SKM-1 treated with dmso at 0.1 percent for 144 hours (cell line): ENCODE results near the gene CIDEA.
"Not testable (repeated sequence)": the region's sequence is repeated elsewhere in the genome, so short reads cannot be mapped to it uniquely, and the experiment has no call there.

Experiments
- DNase-seq: peaks from one replicate; lab custom pipeline; 2025; ENCODE audit not compliant: unreplicated experiment; lab: John Stamatoyannopoulos, UW

CIDEA gene

DNA sequence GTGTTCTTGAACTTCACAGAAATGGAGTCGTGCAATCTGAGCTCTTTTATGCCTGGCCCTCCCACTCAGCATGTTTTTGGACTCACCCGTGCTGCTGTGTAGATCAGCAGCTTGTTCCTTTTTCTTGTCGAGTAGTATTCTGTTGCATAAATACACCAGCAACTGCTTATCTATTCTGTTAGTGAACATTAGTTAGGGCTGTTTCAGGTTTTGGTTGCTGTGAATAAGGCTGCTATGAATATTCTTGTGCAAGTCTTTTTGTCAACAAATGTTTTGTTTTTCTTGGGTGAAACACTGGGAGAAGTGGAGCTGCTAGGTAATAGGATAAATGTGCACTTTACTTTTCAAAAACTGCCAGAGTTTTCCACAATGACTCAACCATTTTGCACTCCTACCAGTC lies 15.3 kb upstream of the CIDEA start:
- no peak for DNase-seq

DNA sequence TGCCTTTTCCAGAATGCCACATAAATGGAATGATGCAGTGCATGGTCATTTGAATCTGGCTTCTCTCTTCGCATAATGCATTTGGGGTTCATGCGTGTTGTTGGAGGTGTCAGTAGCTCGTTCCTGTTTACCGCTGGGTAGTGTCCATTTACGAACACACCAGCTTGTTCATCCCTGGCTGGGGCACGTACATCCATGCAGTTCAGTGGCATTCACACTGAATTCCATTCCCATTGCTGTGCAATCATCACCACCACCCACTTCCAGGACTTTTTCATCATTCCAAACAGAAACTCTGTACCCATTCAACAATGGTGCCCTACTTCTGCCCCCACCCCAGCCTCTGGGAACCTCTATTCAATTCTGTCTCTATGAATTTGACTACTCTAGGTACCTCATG lies 14.7 kb upstream of the CIDEA start:
- DNase-seq = no peak

DNA sequence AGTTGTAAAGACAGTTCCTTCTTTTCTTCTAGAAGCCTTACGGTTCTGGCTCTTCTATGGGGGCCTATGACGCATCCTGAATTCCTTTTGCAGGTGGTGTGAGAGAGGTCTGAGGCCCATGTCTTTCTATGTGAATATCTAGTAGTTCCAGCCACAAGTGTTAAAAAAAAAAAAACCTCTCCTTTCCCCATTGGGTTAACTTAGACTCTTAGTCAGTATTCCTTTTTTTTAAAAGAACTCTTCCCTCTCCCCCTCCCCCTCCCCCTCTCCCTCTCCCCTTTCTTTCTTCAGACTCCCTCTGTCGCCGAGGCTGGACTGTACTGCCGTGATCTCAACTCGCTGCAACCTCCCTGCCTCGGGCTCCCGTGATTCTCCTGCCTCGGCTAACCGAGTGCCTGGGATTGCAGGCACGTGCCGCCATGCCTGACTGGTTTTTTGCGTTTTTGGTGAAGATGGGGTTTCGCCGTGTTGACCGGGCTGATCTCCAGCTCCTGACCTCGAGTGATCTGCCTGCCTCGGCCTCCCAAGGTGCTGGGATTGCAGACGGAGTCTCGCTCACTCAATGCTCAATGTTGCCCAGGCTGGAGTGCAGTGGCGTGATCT lies 11.4 kb upstream of the CIDEA start:
- no peak for DNase-seq

DNA sequence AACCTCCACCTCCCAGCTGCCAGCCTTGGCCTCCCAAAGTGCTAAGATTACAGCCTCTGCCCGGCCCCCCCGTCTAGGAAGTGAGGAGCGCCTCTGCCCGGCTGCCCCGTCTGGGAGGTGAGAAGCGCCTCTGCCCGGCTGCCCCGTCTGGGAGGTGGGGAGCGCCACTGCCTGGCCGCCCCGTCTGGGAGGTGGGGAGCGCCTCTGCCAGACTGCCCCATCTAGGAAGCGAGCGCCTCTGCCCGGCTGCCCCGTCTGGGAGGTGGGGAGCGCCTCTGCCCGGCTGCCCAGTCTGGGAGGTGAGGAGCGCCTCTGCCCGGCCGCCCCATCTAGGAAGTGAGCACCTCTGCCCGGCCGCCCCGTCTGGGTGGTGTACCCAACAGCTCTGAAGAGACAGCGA lies 10.9 kb upstream of the CIDEA start:
- DNase-seq = not testable (repeated sequence)

DNA sequence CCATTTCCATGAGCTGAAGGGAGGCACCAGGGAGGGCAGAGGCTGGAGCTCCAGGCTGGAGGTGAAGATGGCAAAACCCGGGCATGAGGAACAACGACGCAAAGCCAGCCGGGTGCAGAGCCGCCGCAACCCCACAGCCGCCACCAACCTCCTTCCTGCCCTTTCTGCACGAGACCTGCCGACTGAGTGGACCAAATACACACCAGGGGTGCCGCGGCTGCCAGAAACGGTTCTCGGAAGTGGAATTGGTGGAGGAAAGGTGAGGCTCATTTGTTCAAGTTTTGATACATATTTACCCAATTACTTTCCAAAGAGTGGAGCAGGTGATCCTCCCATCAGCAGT lies 8.4 kb upstream of the CIDEA start:
- DNase-seq = no peak

DNA sequence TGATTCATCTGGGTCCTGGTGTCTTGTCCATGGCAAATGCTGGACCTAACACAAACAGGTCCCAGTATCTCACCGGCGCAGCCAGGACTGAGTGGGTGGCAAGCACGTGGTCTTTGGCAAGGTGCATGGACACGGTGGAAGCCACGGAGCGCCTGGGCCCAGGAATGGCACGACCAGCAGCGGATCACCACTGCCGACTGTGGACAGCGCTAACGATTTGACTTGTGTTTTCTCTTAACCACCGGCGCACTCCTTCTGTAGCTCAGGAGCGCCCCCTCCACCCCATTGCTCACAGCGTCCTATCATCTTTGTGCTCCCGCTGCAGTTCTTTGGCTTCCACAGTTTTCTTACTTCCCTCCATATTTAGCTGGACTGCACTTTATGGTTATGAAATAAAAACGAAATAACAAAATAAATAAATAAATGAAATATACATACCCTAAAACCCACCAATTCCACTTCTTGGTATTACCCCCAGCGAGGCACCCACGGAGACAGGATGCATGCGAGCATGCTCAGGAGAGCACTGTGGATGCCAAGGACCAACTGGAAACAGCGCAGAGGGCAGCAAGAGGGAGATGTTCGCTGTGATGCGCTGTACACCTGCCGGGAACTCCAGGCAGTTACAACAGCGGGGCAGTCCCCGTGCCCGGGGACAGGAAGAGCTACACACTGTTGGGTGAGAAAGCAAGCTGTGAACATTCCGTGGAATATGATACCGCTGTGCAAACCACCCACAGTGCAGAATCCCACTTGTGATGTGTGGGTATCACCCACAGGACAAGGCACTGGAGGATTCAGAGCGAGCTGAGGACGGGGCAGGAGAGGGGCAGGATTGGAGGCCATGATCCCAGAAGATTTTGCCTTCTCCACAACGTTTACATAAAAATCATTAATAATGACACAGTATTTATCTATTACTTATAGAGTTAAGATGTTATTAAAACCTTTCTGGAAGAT lies 7.0 kb upstream of the CIDEA start:
- no peak for DNase-seq

DNA sequence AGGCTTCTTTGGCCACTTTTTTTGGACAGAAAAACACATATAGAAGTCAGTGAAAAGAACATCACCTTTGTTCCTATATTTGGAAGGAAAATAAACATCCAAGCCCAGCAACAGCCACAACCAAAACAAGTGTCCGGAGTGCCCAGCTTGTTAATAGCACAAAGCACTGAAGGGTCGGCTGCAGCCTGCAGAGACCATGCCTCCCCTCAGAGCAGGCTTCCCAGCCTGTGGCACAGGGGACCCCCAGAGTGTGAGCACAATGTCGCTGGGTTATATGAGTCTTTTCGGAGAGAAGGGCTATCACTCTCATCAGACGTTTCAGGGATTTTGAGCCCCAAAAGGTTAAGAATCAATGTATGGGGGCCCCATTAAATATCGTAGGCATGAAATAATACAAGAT lies 6.2 kb upstream of the CIDEA start:
- DNase-seq = no peak

DNA sequence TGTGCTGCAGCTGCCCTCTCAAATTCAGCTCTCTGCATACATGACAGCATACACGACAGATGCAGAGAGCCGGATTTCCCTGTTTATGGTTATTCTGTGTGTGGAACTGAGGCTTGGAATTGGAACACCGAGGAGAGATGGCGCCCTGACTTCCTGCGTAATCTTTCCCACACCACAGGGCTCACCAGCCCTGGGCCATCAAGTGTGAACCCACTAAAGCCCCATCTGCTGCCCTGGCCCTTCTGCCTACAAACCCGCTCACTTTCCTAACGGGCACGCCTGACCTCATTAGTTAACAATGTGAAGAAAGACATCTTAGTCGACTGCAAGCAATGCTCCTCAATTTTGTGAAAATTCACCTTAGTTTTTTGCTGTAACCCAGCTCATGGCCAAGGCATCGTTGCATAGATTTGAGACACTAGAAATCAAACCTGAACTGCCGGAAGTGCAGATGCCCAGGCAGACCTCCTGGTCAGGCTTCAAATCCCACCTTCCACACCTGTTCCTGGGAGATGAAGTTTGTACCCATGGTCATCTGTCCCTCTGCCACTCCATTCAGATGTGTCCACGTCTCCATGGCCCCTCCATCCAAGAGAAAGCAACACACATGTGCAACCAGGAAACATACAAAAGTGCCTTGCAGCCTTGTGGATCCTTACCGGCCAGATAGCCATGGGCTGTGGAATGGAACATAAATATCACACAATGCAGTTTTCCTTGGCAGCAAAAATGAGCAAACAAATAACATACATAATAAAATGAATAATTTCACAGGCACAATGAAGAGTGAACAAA lies 5.0 kb upstream of the CIDEA start:
- DNase-seq = no peak

DNA sequence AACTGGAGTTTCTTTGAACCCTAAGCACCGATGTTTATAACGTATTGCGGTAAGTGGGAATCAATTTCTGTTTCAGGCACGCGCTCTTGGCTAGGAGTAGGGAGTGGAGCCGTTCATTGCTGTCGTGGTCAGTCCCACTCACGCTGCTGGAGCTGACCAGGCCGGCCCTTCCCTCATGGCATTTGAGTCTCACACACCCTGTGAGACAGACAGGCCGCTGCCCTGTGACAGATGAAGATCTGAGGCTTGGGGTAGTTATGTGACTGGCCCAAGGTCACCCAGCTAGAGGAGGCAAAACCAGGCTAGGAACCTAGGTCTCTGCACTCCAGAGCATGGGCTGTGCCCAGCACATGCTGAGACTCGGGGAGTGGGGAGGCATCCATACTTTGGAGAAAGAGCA lies 2.9 kb upstream of the CIDEA start:
- DNase-seq = no peak

DNA sequence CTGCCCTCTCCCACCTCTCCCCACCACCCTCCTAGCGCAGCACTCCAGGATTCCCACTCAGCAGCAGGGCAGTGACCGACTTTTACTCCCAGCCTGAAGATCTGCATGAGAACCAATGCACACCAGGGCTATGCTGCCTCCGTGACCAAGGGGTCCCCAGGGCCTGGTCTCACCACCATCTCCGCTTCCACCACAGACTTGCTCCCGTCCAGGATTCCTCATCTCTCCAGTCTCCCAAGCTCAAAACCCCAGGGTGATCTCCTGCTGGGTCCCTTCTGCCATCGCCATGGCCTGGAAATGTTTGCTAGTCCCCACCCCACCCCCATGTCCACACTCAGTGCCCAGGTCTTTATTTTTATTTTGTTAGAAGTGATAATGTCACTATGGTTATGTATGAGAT lies 2.1 kb upstream of the CIDEA start:
- no peak for DNase-seq

DNA sequence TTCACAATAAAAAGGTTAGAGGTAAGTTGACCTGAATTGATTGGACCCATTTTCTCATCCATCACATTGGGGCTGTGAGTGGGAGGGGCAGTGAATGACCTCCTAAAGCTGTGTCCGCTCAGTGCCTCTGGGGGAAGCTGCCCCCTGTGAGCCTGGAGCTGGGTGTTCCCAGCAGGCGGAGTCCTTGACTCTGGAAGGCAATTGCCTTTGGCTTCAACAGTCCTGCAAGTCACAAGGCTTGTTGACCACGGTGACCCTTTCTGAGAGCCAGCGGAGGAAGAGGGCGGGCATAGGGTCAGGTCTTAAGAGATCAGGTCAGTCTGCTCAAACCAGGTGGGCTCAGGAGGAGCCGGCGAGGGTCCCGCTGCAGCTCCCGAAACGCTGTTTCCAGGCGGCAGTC lies 1.1 kb upstream of the CIDEA start:
- no peak for DNase-seq

DNA sequence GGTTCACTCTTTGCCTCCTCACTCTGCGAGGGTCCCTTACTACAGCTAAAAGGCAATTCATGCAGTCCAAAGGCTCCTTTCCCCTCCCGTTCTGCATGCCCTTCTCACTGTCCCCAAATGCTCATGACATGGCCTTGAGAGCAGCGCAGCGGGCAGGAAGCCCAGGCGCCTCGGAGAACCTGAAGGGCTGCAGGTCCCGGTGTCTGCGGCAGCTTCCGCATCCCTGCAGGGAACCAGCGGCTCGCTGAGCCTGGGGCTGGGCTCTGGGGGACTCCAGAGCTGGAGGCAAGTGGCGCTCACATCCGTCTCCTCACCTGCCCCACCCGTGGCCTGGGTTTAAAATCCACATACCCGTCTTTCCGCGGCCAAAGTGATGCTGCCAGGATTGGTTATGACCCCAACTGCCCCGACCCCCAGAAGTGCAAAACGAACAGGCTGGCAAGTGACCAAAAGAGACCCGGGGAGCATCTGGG lies 462 bp upstream of the CIDEA start:
- DNase-seq = no peak

DNA sequence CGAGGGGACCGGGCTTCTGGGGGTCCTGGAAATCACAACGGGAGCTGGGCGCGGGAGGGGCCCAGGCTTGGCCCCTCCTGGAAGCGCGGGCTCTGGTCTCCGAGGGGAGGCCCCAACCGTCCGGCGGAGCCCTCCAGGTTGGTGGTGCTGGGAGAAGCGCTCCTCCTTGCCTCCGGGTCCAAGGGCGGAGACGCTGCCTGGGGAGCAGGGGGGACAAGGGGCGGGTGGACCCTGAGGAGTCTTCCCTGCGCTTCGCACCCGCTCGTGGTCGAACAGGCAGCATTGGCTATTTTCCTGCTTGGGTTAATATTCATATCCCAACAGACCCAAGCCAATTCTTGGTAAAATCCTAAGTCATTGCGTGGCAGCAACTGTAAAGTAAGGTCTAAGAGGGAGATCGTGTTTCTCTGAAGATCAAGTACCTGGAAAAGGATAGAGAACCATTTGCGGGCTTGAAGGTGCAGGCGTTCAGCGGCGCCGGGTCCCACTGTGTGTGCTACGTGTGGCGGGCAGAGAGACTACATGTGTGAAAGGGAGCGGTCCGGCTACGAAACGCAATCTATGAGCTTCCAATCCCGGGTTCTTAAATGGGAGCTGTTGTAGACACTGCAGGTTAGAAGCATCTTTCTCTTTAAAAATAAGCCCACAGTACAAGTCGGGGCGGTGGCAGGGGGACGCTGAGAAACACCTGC lies 805 bp downstream of the CIDEA start:
- DNase-seq = no peak

DNA sequence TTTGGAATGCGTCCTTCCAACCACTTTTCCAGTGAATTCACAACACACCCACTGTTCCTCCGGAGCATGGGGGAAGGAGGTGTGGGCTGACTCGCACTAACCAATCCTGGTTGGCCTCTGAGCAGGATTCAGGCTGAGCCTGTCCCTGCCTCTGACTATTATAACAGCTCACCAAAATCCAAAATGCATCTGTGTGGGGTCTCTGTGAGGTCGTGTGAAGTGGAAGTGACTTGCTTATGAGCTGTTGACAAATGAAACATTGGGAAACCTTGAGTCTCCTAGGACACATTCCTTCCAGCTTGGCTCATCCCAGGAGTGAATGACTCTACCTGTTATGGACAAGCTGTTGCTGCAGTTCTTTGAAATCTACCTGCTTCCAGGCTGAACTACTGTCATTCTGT lies 1.5 kb downstream of the CIDEA start:
- no peak for DNase-seq

DNA sequence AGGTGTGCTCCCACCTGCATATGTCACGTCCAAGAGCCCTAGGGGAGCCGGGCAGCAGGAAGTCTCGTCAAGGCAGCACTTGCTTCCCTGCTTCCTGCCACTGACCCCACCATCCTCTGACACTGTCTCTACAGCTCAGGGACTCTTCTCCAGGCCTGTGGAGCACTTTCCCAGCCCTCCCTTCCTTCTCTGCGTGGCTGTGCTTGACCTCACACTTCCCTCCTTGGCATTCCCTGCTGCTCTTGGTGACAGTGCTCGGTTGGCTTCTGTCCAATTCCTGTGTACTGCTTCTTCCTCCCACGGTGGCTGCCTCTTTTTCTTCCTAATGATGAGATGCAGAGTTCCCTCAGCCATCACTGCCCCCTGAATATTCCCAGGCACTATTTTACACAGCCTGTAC lies 2.8 kb downstream of the CIDEA start:
- no peak for DNase-seq

DNA sequence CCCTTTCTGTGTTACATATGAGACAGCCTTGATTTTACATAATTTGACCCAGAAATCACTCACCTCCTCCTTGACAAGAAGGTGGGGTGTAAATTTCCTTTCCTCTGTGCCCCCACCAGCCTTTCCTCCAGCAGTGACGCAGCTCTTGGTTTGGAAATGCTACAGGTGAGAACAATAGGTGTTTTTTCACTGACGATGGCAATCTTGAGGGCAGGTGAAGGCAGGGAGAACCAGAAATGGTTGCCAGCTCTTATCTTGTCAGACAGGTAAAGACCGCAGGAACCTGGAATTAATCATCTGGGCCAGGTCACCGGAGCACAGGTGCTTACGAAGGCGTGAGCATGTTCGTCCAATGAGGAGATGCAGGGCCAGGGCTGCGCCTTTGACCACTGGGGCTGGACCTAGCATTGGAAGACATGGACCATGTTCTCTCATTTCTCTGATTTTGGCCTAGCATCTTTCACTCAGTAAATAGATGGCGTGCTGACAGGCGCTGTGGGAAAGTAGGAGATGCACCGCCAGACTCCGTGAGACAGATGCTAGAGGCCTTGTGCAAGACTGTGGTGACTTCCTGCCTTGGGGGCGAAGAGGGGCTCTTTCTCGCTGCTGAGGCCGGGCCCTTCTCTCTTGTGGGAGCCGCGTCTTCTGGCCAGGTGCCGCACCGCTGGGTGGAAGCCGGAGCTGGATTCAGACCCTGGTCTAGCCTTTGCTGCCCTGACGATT lies 4.0 kb downstream of the CIDEA start:
- no peak for DNase-seq

DNA sequence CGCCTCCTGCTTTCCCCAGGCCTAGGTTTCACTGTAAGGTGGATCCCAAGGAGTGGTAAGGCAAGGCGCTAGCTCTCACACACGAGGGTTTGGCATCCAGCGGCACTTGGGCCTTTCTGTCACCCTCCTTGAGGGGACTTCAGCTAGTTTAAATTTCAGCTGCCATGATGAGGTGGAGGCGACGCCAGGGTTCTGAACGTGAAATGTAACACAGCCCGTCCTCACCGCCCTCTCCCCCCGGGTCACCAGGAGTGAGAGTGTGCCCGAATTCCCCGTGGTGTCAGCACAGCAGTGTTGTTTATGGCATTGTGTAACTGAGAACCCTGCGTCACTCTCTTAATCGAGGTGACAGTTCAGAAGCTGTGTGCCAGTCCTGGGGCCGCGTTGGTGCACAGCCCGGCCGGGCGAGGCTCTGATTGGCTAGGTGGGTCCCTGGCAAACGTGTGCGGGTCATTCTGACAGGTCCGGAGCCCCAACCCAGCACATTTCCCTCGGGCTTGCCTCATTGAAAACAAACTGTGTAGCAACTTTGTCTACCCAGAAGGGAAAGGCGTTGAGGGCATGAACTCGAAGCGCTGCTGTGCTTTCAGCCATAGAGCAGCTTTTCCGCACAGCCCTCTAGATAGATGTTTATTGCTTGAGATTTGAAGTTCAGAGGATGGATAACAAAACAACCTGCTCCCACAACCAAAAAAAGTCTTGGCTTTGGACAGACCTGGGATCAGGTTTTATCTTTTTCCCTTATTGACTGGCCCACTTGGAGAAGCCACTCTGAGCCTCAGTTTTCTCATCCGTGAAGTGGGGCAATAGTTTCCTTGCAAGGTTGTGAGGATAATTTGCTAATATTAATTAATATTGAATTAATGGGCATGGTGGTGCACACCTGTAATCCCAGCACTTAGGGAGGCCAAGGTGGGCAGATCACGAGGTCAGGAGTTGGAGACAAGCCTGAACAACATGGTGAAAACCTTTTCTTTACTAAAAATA lies 4.9 kb downstream of the CIDEA start:
- no peak for DNase-seq

DNA sequence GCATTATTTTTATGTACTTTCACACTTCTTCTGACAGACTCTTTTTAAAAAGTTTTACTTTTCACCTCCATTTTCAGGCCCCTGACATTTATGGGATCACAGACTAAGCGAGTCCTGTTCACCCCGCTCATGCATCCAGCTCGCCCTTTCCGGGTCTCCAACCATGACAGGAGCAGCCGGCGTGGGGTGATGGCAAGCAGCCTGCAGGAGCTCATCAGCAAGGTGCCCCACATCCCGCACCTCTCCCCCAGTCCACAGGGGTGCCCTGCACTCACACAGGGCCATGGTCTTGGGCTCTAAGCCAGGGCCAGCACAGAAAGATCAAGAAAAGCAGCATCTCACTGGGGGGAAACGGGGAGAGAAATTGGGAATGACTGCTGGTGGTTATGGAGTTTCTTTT lies 8.6 kb downstream of the CIDEA start:
- no peak for DNase-seq

DNA sequence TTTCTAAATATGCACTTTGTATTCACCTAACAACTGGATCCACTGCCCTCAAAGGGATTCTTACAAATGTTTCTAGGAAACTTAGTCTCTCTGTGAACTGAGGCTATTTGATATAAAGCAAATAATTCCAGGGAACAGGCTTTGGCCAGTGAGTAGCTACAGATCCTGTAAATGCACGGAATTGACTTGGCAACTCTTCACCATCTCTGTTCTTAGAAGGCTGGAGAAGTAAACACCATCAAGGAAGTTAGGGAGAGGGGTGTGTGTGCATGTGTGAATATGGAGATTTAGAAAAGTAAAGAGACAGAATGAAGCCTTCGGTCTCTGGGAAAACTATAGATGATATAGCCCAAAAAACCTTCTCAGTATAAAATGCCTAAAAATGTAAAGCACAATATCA lies 10.7 kb downstream of the CIDEA start:
- no peak for DNase-seq
